GM19463 (cell line): ENCODE measurements around the gene IL20.
"Not testable (repeated sequence)": the region's sequence is repeated elsewhere in the genome, so short reads cannot be mapped to it uniquely, and the experiment has no call there.

Source experiments
- ATAC-seq: cut with Tn5 transposase; IDR thresholded peaks from one replicate; pipeline ENCODE4 v1.9.1; 2021; ENCODE audit warnings: mild to moderate bottlenecking, moderate library complexity; ENCODE audit not compliant: unreplicated experiment

Gene IL20

DNA sequence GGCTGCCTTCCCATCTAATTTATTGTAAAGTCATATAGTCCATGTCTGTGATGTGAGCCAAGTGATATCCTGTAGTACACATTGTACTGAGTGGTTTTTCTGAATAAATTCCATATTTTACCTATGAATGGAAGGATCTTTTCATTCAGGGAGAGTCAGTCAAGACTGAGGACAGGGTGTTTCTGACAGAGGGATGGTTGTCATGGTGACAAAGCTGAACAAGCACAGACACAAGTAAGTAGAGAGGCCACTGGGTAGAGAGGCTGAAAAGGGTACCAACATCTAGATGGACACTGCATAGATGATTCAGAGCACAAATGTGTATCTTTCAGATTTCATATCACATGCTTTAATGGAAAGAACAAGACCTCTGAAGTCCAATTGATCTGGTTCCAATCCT is 22.6 kb upstream of the IL20 start:
- ATAC-seq, result no peak

DNA sequence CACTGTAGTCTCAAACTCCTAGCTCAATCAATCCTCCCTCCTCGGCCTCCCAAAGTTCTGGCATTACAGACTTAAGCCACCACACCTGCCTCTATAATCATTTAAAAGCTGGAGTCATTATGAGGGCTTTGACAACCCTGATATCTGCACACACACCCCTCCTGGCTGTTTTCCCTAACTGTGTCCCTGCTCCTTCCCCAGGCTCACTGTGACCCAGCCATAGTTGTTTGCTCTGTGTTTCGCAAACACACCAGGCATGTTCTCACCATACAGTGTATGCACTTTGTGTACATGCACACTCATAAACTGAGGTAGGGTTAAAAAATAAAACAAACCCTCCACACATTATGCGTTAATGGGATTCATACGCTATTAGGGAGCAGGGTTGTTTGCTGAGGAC is 21.8 kb upstream of the IL20 start:
- no peak for ATAC-seq

DNA sequence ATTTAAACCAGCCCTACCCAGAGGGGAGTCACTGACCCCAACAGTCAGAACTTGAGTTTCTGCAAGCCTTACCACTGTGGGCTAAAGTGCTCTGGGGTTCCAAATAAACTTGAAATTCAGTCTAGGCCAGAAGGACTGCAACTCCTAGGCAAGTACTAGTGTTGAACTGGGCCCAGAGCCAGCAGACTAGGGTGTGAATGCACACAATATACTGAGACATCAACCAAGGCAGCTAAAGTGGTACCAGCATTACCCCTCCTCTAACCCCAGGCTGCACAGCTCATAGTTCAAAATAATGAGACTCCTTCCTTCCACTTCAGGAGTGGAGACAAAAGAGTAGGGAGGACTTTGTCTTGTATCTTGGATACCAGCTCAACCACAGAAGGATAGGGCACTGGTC is 18.9 kb upstream of the IL20 start:
- no peak for ATAC-seq

DNA sequence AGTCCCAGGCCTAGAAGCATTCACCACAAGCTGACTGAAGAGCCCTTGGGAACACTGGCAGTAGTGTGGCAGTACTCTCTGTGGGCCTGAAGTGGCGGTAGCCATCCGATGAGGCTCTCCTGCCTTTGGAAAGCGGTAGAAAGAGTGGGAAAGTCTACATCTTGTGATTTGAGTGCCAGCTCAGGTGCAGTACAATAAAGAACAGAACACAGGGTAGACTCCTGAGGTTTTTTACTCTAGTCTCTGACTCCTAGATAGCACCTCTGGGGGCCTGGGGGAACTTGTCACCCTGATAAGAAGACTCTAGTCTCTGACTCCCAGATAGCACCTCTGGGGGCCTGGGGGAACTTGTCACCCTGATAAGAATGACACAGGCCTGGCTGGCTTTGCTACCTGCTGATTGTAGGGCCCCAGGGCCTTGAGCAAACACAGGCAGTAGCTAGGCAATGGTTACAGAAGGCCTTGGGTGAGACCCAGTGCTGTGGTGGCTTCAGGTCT is 18.0 kb upstream of the IL20 start:
- no peak for ATAC-seq

DNA sequence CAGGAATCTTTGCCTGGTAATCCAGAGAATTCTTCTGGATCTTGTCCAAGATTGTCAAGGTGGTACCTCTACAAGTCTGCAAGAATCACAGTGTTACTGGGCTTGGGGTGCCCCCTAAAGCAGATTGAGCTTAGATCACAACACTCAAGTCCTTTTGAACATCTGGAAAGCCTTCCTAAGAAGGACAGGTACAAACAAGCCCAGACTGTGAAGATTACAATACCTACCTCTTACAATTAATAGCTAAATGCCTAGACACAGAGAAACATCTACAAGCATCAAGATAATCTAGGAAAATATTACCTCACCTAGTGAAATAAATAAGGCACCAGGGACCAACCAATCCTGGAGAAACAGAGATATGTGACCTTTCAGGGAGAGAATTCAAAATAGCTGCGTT is 17.5 kb upstream of the IL20 start:
- no peak for ATAC-seq

DNA sequence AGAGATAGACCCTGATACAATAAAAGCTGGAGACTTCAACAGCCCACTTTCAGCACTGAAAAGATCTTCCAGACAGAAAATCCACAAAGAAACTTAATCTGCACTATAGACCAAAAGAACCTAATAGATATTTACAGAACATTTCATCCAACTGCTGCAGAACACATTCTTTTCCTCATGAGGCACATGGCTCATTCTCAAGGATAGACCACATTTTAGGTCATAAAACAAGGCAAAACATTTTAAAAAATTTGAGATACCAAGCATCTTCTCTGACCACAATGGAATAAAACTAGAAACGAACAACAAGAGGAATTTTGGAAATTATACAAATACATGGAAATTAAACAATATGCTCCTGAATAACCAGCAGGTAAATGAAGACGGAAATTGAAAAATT is 15.0 kb upstream of the IL20 start:
- ATAC-seq, result no peak

DNA sequence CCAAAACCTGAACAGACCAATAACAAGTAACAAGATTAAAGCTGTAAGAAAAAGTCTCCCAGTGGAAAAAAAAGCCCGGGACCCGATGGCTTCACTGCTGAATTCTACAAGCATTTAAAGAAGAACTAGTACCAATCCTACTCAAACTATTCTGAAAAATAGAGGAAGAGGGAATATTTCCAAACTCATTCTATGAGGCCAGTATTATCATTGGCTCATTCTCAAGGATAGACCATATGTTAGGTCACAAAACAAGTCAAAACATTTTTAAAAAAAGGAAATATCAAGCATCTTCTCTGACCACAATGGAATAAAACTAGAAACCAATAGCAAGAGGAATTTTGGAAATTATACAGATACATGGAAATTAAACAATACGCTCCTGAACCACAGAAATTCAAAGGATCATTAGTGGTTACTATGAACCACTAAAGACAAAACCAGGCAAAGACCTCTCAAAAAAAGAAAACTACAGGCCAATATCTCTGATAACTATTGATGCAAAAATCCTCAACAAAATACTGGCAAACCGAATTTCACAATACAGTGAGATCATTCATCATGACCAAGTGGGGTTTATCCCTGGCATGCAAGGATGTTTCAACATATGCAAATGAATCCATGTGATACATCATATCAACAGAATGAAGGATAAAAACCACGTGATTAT is 13.9 kb upstream of the IL20 start:
- ATAC-seq, result no peak

DNA sequence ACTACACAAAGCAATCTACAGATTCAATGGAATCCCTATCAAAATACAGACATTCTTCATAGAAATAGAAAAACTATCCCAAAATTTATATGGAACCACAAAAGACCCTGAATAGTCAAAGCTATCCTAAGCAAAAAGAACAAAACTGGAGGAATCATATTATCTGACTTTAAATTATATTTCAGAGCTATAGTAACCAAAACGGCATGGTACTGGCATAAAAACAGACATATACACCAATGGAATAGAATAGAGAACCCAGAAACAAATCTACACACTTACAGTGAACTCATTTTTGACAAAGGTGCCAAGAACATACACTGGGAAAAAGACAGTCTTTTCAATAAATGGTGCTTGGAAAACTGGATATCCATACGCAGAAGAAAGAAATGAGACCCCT is 12.8 kb upstream of the IL20 start:
- not testable (repeated sequence) for ATAC-seq

DNA sequence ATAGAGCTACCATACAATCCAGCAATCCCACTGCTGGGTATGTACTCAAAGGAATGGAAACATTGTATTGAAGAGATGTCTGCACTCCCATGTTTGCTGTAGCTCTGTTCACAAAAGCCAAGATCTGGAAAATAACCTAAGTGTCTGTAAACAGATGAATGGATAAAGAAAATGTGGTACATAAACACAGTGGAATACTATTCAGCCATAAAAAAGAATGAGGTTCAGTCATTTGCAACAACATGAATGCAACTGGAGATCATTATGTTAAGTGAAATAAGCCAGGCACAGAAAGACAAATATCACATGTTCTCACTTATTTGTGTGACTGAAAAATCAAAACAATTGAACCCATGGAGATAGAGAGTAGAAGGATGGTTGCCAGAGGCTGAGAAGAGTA is 11.7 kb upstream of the IL20 start:
- ATAC-seq, result not testable (repeated sequence)

DNA sequence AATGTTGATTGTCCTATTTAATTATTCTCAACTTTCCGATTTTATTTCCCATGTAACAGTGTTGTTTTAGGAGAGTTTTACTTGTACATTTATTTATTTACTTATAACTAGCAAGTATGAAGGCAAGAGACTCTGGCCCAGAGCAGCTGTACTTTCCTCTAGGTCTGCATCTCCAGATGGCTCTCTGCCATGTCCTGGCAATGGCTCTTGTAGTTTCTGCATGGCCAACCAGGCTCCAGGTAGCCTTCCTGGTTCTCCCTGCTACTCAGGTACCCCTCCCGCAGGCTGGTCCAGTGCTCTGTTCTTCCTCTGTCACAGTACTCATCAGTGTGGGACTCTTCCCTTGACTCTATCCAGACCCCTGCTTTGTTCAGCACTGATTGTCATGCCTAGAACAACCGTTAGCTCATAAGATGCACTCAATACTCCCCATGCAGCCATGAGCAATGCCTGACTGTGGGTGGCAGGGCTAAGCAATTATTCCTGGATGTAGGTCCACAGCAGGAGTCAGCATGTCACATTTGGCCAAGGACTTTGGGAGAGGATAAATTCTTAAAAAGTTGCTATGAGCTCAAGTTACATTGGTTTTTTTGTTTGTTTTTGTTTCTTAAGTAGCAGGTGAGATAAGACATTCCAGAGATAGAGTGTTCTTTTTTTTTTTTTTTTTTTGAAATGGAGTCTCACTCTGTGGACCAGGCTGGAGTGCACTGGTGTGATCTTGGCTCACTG is 10.9 kb upstream of the IL20 start:
- ATAC-seq, result no peak

DNA sequence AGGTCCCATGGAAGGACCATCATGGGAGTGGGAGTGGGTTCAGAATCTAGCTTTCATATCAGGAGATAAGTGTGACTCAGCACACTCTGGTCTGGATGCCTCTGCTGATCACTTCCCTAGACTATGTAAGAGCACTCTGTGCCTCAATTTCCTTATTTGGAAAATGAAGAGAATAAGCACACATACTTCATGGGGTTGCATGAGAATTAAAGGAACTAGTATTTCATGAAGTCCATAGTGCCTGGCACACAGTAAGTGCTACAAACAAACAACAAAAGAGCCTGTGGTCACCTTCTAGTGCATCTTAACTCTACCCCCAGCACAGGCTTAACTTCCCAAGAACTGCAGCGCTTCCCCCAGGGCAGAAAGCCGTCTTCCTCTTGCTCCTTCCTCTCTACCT is 9.6 kb upstream of the IL20 start:
- ATAC-seq, result no peak

DNA sequence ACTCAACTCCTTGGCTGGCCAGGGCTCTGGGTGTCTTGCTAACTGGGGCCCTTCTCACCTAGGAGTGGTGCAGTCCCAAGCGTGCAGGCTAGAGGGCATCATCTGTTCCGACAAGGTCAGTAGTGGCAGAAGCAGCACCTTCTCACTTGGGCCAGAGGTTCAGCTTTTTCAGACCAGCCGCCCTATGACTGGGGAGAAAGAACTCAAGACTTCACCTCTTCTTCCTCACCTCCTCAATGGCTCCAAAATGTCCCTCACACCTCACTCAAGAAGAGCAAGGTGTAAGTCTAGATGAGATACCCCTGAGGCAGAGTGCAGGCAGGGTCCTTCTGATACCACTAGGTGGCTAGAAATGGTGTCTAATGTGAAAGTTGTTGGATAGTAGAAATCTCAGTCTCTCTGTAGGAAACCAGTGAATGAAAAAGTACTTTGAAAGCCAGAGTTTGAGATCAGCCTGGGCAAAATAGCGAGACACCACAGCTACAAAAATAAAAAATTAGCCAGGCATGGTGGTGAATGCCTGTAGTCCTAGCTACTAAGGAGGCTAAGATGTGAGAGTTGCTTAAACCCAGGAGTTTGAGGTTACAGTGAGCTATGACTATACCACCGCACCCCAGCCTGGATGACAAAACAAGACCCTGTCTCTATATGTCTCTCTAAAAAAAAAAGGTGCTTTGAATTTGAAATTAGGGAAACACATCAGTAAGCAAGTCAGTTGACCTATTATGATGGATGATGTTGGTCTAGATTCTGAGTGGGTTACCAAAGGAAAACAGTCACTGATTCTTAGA is 8.6 kb upstream of the IL20 start:
- ATAC-seq, result no peak

DNA sequence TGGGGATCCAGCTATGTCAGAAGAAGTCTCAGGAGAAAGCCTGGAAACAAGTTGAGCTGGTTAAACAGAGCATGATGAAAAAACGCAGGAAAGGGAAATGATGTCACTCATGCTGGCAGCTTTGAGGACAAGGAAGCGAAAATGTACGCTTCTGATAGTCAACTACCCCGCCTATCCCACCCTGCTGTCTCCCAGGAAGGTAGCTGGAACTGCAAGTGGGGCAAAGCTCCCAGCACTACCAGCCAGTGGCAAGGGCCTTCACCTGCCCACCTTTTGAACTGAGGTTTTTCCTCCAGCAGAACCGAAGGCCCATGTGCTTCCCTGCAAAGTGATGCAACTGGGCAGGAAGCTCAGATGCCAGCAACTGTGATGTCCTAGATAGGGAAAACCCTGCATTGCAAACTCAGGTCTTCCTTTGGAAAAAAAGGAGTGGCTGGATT is 6.3 kb upstream of the IL20 start:
- ATAC-seq, result no peak

DNA sequence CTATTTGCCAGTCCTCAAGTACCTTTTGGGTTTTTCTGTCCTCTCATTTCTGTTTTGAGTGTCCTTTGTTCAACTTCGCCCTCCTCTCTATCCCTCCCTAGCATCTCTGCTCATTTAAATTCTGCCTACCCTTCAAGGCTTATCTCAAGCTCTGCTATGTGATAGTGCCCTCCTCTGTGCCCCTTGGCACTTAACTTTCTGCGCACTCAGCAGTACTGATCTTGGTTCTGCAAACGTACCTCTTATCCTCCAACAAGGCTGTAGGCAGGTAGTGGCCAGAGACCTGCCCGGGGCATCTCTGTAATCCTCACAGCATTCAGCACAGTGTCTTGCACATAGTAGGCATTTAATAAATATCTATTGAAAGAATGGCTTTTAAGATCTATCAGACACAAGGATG is 5.3 kb upstream of the IL20 start:
- no peak for ATAC-seq

DNA sequence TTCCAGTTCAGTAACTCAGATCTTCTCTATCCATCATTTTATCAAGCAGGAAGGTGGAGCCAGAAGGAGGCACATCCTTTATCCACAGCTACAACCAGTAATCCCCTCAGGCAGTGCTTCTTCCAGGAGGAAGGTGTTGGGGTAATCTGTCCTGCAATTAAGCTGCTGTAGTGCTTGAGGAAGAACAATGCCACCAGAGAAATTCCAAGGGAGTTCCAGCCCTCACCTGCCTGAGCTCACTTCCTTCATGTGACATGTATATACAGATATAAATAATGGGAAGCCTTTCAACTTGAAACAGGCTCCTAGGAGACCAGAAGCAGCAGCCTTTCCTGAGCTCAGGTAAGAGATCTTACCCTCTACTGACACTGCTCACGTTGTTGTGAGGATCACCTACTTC is 2.2 kb upstream of the IL20 start:
- ATAC-seq, result no peak

DNA sequence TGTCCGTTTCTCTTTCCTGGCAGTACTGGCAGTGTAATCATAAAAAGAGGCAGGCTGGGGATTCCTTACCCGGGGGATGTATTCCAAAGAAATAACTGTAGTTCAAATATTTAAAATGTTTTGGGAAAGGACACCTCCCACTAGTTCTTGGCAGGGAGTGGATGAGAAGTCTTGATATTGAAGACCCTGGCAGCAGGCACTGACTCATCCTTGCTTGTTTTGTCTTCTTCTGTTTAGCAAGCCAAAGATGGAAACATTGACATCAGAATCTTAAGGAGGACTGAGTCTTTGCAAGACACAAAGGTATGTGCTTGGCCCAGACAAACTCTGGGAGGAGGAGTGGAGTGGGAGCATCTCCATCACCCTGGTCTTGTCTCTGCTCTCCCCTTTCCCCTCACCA is 639 bp downstream of the IL20 start:
- no peak for ATAC-seq

DNA sequence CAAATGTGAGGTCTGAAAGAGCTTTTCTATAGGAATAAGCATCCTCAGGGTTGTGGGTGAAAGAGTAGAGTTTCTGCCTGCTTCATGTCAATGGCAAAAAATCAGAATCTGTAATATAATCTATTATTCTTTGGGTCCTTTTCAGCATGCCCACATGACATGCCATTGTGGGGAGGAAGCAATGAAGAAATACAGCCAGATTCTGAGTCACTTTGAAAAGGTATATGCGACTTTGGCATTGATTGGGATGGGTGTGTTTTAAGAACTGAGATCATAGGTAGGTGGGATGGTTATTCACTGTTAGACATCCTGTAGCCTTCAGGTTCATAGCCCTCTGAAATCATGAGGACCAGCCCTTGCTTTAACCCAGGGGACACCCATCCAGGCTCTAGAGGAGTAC is 1.8 kb downstream of the IL20 start:
- no peak for ATAC-seq

DNA sequence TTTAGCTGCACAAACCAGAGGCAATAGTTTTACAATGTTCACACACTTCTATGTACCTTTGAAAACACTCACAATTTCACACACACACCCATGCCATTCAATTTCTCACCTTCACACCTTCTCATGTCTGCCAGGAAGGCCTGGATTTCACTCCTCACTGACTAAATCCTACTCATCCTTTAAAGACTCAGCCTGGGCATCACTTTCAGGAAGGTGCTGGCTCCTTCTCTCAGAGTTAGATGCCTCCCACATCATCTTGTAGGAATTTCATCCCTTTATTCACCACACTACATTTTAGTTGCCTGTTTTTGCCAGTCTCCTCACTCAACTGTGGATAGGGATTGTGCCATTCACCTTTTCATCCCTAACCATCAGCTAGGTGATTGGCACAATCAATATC is 2.3 kb downstream of the IL20 start:
- ATAC-seq, result no peak

DNA sequence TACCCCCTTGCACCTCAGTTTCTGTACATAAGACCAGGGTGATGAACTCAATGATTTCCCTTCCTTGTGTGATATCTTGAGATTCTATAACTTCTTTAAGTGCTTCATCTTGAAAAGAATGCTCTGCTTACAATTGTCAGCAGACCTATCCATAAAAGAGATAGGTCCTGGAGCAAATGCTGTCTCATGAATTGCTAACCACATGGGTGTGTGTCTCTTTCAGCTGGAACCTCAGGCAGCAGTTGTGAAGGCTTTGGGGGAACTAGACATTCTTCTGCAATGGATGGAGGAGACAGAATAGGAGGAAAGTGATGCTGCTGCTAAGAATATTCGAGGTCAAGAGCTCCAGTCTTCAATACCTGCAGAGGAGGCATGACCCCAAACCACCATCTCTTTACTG is 2.8 kb downstream of the IL20 start:
- no peak for ATAC-seq

DNA sequence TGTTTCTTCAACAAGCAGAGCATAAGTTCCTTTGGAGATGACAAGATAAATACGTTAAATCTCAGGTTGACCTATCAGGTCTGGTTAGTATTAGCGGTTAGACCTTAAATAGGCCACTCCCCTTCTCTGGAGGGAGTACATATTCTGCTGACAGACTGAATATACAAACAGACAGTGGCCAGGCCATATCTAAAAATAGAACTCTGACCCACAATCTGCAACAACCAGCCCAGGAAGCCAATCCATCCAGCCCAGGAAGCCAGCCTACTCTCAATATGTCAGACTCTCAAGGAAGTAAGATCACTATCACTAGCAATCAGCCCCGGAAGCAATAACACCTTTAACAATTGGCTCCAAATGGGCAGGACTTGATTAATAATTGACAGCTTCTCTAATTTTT is 6.7 kb downstream of the IL20 start:
- no peak for ATAC-seq

DNA sequence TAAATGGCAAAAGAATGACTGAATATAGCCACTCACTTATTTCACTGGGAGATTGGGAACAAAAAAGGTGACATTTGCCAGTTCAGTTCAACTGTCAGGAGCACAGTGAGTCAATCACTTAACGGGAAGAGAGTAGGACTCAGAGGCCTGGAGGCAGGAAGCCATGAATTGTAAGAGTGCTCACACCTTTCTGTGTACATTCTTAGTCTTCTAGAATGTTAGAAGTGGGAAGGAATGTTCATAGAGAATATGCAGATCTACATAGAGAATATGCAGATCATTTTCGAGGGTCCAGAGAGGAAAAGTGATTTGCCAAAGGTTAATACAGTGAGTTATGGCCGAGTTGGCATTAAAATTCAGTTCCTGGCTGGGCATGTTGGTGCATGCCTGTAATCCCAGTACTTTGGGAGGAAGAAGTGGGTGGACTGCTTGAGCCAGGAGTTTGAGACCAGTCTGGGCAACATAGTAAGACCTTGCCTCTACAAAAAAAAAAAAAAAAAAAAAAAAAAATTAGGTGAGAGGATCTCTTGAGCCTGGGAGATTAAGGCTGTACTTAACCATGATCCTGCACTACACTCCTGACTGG is 8.3 kb downstream of the IL20 start:
- ATAC-seq, result no peak
